Neural cell (in vitro differentiated cells): ENCODE results near the gene PRXL2A. TPM values are rescaled to one million over a fixed set of nuclear protein-coding genes. Genes with fewer than 3 reads are reported as not detected.

ENCODE experiments used
- H2AFZ ChIP-seq: fragments of 200-600, 300-800 bp; sonication (generic), shearing (Covaris generic); 2 replicates; pipeline ENCODE4 v1.6.0; 2014; ENCODE audit warnings: low read depth, mild to moderate bottlenecking, antibody characterized with exemption, low read length, moderate library complexity
- H3F3A ChIP-seq: fragments of 200-600 bp; shearing (Covaris generic); 2 replicates; pipeline ENCODE4 v1.6.1; 2016; ENCODE audit warnings: mild to moderate bottlenecking, moderate library complexity, mixed read lengths, antibody characterized with exemption, low read length; ENCODE audit not compliant: insufficient read depth, poor library complexity, severe bottlenecking
- H3K27ac ChIP-seq: fragments of 200-600, 300-800 bp; sonication (generic), shearing (Covaris generic); 2 replicates; pipeline ENCODE4 v1.5.1; 2014; ENCODE audit warnings: mild to moderate bottlenecking, low read length, moderate library complexity
- H3K27me3 ChIP-seq: fragments of 300-800, 200-600 bp; sonication (generic), shearing (Covaris generic); 2 replicates; pipeline ENCODE4 v1.6.0; 2014; ENCODE audit warnings: mild to moderate bottlenecking, low read depth, low read length, moderate library complexity; ENCODE audit not compliant: insufficient read depth
- H3K36me3 ChIP-seq: fragments of 300-800, 200-600 bp; sonication (generic), shearing (Covaris generic); 2 replicates; pipeline ENCODE4 v1.5.1; 2014; ENCODE audit warnings: mild to moderate bottlenecking, antibody characterized with exemption, low read length, moderate library complexity; ENCODE audit not compliant: insufficient read depth
- H3K4me2 ChIP-seq: fragments of 300-800, 200-600 bp; sonication (generic), shearing (Covaris generic); 2 replicates; pipeline ENCODE4 v1.6.0; 2014; ENCODE audit warnings: mild to moderate bottlenecking, low read length
- H3K4me3 ChIP-seq: fragments of 300-800, 200-600 bp; sonication (generic), shearing (Covaris generic); 2 replicates; pipeline ENCODE4 v1.5.1; 2014; ENCODE audit warnings: mild to moderate bottlenecking, low read length, moderate library complexity
- H3K79me2 ChIP-seq: fragments of 200-600 bp; shearing (Covaris generic); replicated peaks from 2 replicates; pipeline ENCODE4 v1.6.0; 2014; ENCODE audit warnings: mild to moderate bottlenecking, low read length, moderate library complexity; ENCODE audit not compliant: insufficient read depth
- H3K9ac ChIP-seq: fragments of 300-800, 200-600 bp; sonication (generic), shearing (Covaris generic); 2 replicates; pipeline ENCODE4 v1.6.1; 2016; ENCODE audit warnings: mild to moderate bottlenecking, low read length, mixed read lengths
- H3K9me2 ChIP-seq: fragments of 200-600 bp; shearing (Covaris generic); 2 replicates; pipeline ENCODE4 v1.6.1; 2016; ENCODE audit warnings: mild to moderate bottlenecking, low read length, mixed read lengths; ENCODE audit not compliant: insufficient read depth
- H3K9me3 ChIP-seq: fragments of 200-600, 300-800 bp; sonication (generic), shearing (Covaris generic); 2 replicates; pipeline ENCODE4 v1.6.1; 2016; ENCODE audit warnings: mild to moderate bottlenecking, mixed run types, low read length, moderate library complexity, mixed read lengths
- H4K20me1 ChIP-seq: fragments of 200-600 bp; shearing (Covaris generic); 2 replicates; pipeline ENCODE4 v1.6.1; 2016; ENCODE audit warnings: mild to moderate bottlenecking, mixed run types; ENCODE audit not compliant: insufficient read depth
- CTCF ChIP-seq: fragments of 450-650 bp; IDR thresholded peaks from 2 replicates; pipeline ENCODE4 v1.5.1; 2014; ENCODE audit warnings: antibody characterized with exemption, mild to moderate bottlenecking, moderate library complexity; ENCODE audit not compliant: poor library complexity, severe bottlenecking
- EP300 ChIP-seq: fragments of 450-650 bp; conservative IDR thresholded peaks from 2 replicates; pipeline ENCODE4 v1.6.1; 2014; ENCODE audit warnings: antibody characterized with exemption, mild to moderate bottlenecking, moderate library complexity; ENCODE audit not compliant: poor library complexity, severe bottlenecking
- EZH2 ChIP-seq: fragments of 200-600, 300-800 bp; shearing (Covaris generic), sonication (generic); IDR thresholded peaks from 2 replicates; pipeline ENCODE4 v1.6.1; 2014; ENCODE audit warnings: antibody characterized with exemption, low read length, borderline replicate concordance, mild to moderate bottlenecking; ENCODE audit not compliant: insufficient read depth, poor library complexity, severe bottlenecking
- RAD21 ChIP-seq: fragments of 450-650 bp; conservative IDR thresholded peaks from 2 replicates; pipeline ENCODE4 v1.6.1; 2014; ENCODE audit warnings: antibody characterized with exemption, mild to moderate bottlenecking, moderate library complexity
- REST ChIP-seq: IDR thresholded peaks from 2 replicates; pipeline ENCODE4 v1.6.1; 2012; ENCODE audit warnings: borderline replicate concordance
- SMC3 ChIP-seq: fragments of 450-650 bp; conservative IDR thresholded peaks from 2 replicates; pipeline ENCODE4 v1.6.1; 2014; ENCODE audit warnings: antibody characterized with exemption, mild to moderate bottlenecking, moderate library complexity; ENCODE audit not compliant: poor library complexity
- polyA plus RNA-seq: library from polyadenylated mRNA; depleted of rRNA; stranded (reverse); fragments of >200 nt; gene quantifications from 2 replicates; pipeline ENCODE4 v1.2.3, GENCODE V29; 2014

The PRXL2A gene
- polyA plus RNA-seq, 1 donor from 2014 or later: 60.5 TPM

- Histone ChIP-seq H3K27me3 (no peaks in the 10 kb centered on the region), H3K9ac (no peak overlapping the region), H3K4me2 (no peak overlapping the region), H3F3A (no peaks in the 10 kb centered on the region), H3K79me2 (no peaks in the 10 kb centered on the region), H3K4me3 (no peak overlapping the region), H3K27ac (no peak overlapping the region), H4K20me1 (no peaks in the 10 kb centered on the region), H3K9me2 (no peaks in the 10 kb centered on the region), H3K36me3 (no peaks in the 10 kb centered on the region), H3K9me3 (no peaks in the 10 kb centered on the region), H2AFZ (no peak overlapping the region)
- TF ChIP-seq CTCF (no peak), REST (no peak), EP300 (no peak), EZH2 (no peak)
Observed at GRCh38 chr10:80443531-80443974, 35.2 kb downstream of the PRXL2A start.

GRCh38 chr10:80444124-80444523 is 35.8 kb downstream of the PRXL2A start:
- H3K36me3 ChIP-seq: no peaks in the 10 kb centered on the region
- H4K20me1 ChIP-seq: no peaks in the 10 kb centered on the region
- no peaks in the 10 kb centered on the region for H3K9me2 ChIP-seq
- H3K4me3 ChIP-seq: no peak overlapping the region
- H3K9me3 ChIP-seq: no peaks in the 10 kb centered on the region
- H3K79me2 ChIP-seq: no peaks in the 10 kb centered on the region
- no peak overlapping the region for H3K4me2 ChIP-seq
- TF ChIP-seq EP300: no peak
- TF ChIP-seq CTCF: no peak
- no peaks in the 10 kb centered on the region for H3F3A ChIP-seq
- no peaks in the 10 kb centered on the region for H3K27me3 ChIP-seq
- no peak overlapping the region for H3K9ac ChIP-seq
- no peak overlapping the region for H3K27ac ChIP-seq
- no peak overlapping the region for H2AFZ ChIP-seq

- TF ChIP-seq SMC3: peak; percentile 75
- no peak for TF ChIP-seq EZH2
- TF ChIP-seq CTCF: peak; percentile 89
- TF ChIP-seq REST: no peak
- peak; percentile 88 for TF ChIP-seq RAD21
- H3K9ac ChIP-seq: no peak overlapping the region
- no peaks in the 10 kb centered on the region for H3K27me3 ChIP-seq
- no peak overlapping the region for H2AFZ ChIP-seq
- no peak overlapping the region for H3K4me2 ChIP-seq
- no peaks in the 10 kb centered on the region for H3K36me3 ChIP-seq
- H3K4me3 ChIP-seq: no peak overlapping the region
- no peak overlapping the region for H3K27ac ChIP-seq
- no peaks in the 10 kb centered on the region for H3K79me2 ChIP-seq
- H3K9me2 ChIP-seq: no peaks in the 10 kb centered on the region
- H3K9me3 ChIP-seq: no peaks in the 10 kb centered on the region
- no peaks in the 10 kb centered on the region for H3F3A ChIP-seq
- no peaks in the 10 kb centered on the region for H4K20me1 ChIP-seq
Observed at GRCh38 chr10:80444646-80445319, 36.4 kb downstream of the PRXL2A start.
